SK-N-MC (cell line): ENCODE data around the gene CCDC88C.

Source experiments
- DNase-seq: peaks from one replicate; pipeline ENCODE4 v3.0.0-alpha.2; 2011; ENCODE audit warnings: low read depth, low spot score
- H3K27ac ChIP-seq: fragments of 200-600 bp; sonication (generic); 2 replicates; pipeline ENCODE4 v1.5.1; 2016; ENCODE audit warnings: mixed run types
- H3K36me3 ChIP-seq: fragments of 200-600 bp; sonication (generic); 2 replicates; pipeline ENCODE4 v1.6.1; 2017; ENCODE audit warnings: antibody characterized with exemption, low read length, mixed read lengths; ENCODE audit not compliant: insufficient read depth
- H3K4me3 ChIP-seq: fragments of 200-600 bp; sonication (generic); 2 replicates; pipeline ENCODE4 v1.5.1; 2016
- H3K9ac ChIP-seq: fragments of 200-600 bp; sonication (generic); 2 replicates; pipeline ENCODE4 v1.8.0; 2017; ENCODE audit warnings: mixed run types, mixed read lengths; ENCODE audit not compliant: insufficient read length
- H3K9me3 ChIP-seq: fragments of 200-600 bp; sonication (generic); 2 replicates; pipeline ENCODE4 v1.6.1; 2017; ENCODE audit warnings: low read depth, mild to moderate bottlenecking, antibody characterized with exemption, low read length, moderate library complexity, mixed read lengths
- EZH2 ChIP-seq: fragments of 200-600 bp; sonication (generic); IDR thresholded peaks from one replicate; pipeline ENCODE4 v1.6.1; 2017; ENCODE audit warnings: antibody characterized with exemption
- FOXP2 ChIP-seq: optimal IDR thresholded peaks from 2 replicates; pipeline ENCODE3; 2011; ENCODE audit warnings: mild to moderate bottlenecking, moderate library complexity; ENCODE audit not compliant: insufficient read depth; ENCODE audit errors: extremely low read length, control extremely low read depth
- POLR2AphosphoS5 ChIP-seq: IDR thresholded peaks from 2 replicates; pipeline ENCODE4 v1.6.1; 2012; ENCODE audit warnings: mild to moderate bottlenecking, low read depth, low read length, borderline replicate concordance

The CCDC88C gene

GRCh38 chr14:91368776-91369416 lies 48.7 kb downstream of the CCDC88C start:
- DNase-seq: no peak
- Histone ChIP-seq H3K36me3 (no peaks in the 10 kb centered on the region), H3K9me3 (no peaks in the 10 kb centered on the region), H3K4me3 (no peak overlapping the region), H3K27ac (no peak overlapping the region), H3K9ac (no peak overlapping the region)
- TF ChIP-seq POLR2AphosphoS5 (no peak), EZH2 (no peak)

- H3K27ac ChIP-seq: no peak overlapping the region; the same call in 1 of the 2 replicates
- no peaks in the 10 kb centered on the region for H3K36me3 ChIP-seq
- no peak for DNase-seq
- H3K9me3 ChIP-seq: no peaks in the 10 kb centered on the region
- H3K9ac ChIP-seq: no peak overlapping the region
- TF ChIP-seq POLR2AphosphoS5: no peak
- TF ChIP-seq FOXP2: no peak
- no peak for TF ChIP-seq EZH2
- H3K4me3 ChIP-seq: no peak overlapping the region
Observed at GRCh38 chr14:91367173-91368171, 50.1 kb downstream of the CCDC88C start.

GRCh38 chr14:91366749-91367148 lies 50.9 kb downstream of the CCDC88C start:
- TF ChIP-seq POLR2AphosphoS5 (no peak), EZH2 (no peak), FOXP2 (no peak)
- DNase-seq: no peak
- H3K4me3 ChIP-seq: no peak overlapping the region
- no peak overlapping the region for H3K27ac ChIP-seq
- H3K9ac ChIP-seq: no peak overlapping the region
- H3K36me3 ChIP-seq: no peaks in the 10 kb centered on the region
- H3K9me3 ChIP-seq: no peaks in the 10 kb centered on the region

GRCh38 chr14:91365552-91365951 lies 52.1 kb downstream of the CCDC88C start:
- Histone ChIP-seq H3K9ac (no peak overlapping the region), H3K9me3 (no peaks in the 10 kb centered on the region), H3K36me3 (no peaks in the 10 kb centered on the region), H3K27ac (no peak overlapping the region), H3K4me3 (no peak overlapping the region)
- TF ChIP-seq EZH2 (no peak), POLR2AphosphoS5 (no peak), FOXP2 (no peak)
- DNase-seq: no peak

GRCh38 chr14:91364524-91365270 lies 52.9 kb downstream of the CCDC88C start:
- TF ChIP-seq POLR2AphosphoS5: no peak
- TF ChIP-seq FOXP2: no peak
- no peak for TF ChIP-seq EZH2
- no peaks in the 10 kb centered on the region for H3K36me3 ChIP-seq
- no peak overlapping the region for H3K4me3 ChIP-seq
- H3K9ac ChIP-seq: no peak overlapping the region
- no peaks in the 10 kb centered on the region for H3K9me3 ChIP-seq
- no peak overlapping the region for H3K27ac ChIP-seq
- no peak for DNase-seq

GRCh38 chr14:91363776-91364523 lies 53.7 kb downstream of the CCDC88C start:
- DNase-seq: no peak
- Histone ChIP-seq H3K9ac (no peak overlapping the region), H3K9me3 (no peaks in the 10 kb centered on the region), H3K27ac (no peak overlapping the region), H3K4me3 (no peak overlapping the region), H3K36me3 (no peaks in the 10 kb centered on the region)
- TF ChIP-seq POLR2AphosphoS5 (no peak), EZH2 (no peak), FOXP2 (no peak)

GRCh38 chr14:91361233-91361811 lies 56.3 kb downstream of the CCDC88C start:
- no peak overlapping the region for H3K27ac ChIP-seq

More at GRCh38 chr14:91361233-91361811, 56.3 kb downstream of the CCDC88C start:
- TF ChIP-seq EZH2: no peak
- no peak for TF ChIP-seq FOXP2
- no peak for TF ChIP-seq POLR2AphosphoS5
- H3K9ac ChIP-seq: no peak overlapping the region
- peak overlapping the region; percentile 7; the same call in 1 of the 2 replicates for H3K4me3 ChIP-seq
- no peaks in the 10 kb centered on the region for H3K9me3 ChIP-seq
- H3K36me3 ChIP-seq: no peaks in the 10 kb centered on the region; the same call in 1 of the 2 replicates
- peak; percentile 64 for DNase-seq
